Measurements from ENCODE around the gene CCHCR1.

The CCHCR1 gene

GRCh38 chr6:31110825-31111582, 46.6 kb downstream of the CCHCR1 start:
- DNase-seq (ENCODE audit: low read depth in 2 of 2) = no peak

GRCh38 chr6:31107052-31107451, 50.5 kb downstream of the CCHCR1 start:
- DNase-seq (ENCODE audit: low read depth in 2 of 2) = no peak

GRCh38 chr6:31103136-31103535, 54.5 kb downstream of the CCHCR1 start:
- DNase-seq (ENCODE audit: low read depth in 2 of 2) = no peak

GRCh38 chr6:31098449-31098938, 59.1 kb downstream of the CCHCR1 start:
- no peak for DNase-seq (ENCODE audit: low read depth in 2 of 2)

- DNase-seq (ENCODE audit: low read depth in 2 of 2) = no peak
Observed at GRCh38 chr6:31096656-31097055, 60.9 kb downstream of the CCHCR1 start.

GRCh38 chr6:31096215-31096614, 61.4 kb downstream of the CCHCR1 start:
- DNase-seq (ENCODE audit: low read depth in 2 of 2) = no peak

- DNase-seq (ENCODE audit: low read depth in 2 of 2) = no peak
Observed at GRCh38 chr6:31094389-31094881, 63.2 kb downstream of the CCHCR1 start.

- no peak for DNase-seq (ENCODE audit: low read depth in 2 of 2)
Observed at GRCh38 chr6:31092769-31093505, 64.7 kb downstream of the CCHCR1 start.
